ENCODE measurements around the gene COQ3. TPM values are rescaled to one million over a fixed set of nuclear protein-coding genes. Genes with fewer than 3 reads are reported as not detected.

The COQ3 gene
- total RNA-seq, 1 donor from 2014 or later = 12.9 TPM

DNA sequence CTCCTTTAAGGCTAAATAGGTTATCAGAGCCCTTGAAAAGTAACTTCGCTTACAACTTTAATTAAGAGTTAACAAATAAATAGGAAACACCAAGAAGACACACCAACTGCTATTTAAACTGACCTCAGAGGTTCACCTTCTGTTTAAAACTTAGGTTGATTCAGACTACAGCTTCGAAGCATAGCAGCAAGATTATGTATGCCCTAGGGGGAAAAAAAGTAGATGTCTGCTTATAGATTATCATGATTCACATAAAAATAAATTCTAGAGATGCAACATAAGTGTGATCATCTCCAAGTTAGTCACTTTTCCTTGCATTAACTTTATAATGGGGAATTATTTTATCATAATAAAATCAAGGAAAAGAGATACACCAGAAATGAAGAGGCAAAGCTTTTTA lies 22.2 kb upstream of the COQ3 start:
- no peak overlapping the region for H3K27ac Mint-ChIP-seq
- H3K4me1 Mint-ChIP-seq (ENCODE audit: low read depth) = peaks cover 26% of the 10 kb centered on the region
- H3K9me3 Mint-ChIP-seq = no peaks in the 10 kb centered on the region
- H3K4me3 Mint-ChIP-seq (ENCODE audit: low read depth) = no peak overlapping the region
- intact Hi-C loops (cut with micrococcal nuclease) = no loop called here
- no peaks in the 10 kb centered on the region for H3K27me3 Mint-ChIP-seq (ENCODE audit: low read depth)
- no peak for DNase-seq (ENCODE audit: low spot score)
- H3K36me3 Mint-ChIP-seq (ENCODE audit: low read depth) = peaks cover 45% of the 10 kb centered on the region

DNA sequence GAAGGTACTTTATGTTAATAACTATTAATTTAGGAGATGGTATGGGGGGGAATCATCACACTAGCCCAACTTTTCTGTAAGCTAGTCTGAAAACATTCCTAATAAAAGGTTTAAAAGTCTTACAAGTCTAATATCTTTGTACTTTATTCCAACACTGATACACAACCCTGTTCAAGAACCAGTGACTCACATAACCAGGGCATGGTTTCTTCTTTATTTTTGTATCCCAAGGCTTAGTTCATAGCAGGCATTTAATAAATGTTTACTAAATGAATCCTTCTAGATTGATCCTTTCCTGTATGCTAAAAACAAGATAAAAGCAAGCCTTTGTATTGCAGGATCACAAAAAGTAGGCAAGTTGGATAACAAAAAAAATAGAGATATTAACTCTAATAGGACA lies 21.5 kb upstream of the COQ3 start:
- Mint-ChIP-seq H3K4me3 (ENCODE audit: low read depth) (no peak overlapping the region), H3K27ac (no peak overlapping the region), H3K36me3 (ENCODE audit: low read depth) (peaks cover 45% of the 10 kb centered on the region), H3K4me1 (ENCODE audit: low read depth) (peaks cover 22% of the 10 kb centered on the region), H3K9me3 (no peaks in the 10 kb centered on the region), H3K27me3 (ENCODE audit: low read depth) (no peaks in the 10 kb centered on the region)
- intact Hi-C loops (cut with micrococcal nuclease) = no loop called here
- DNase-seq (ENCODE audit: low spot score) = no peak

DNA sequence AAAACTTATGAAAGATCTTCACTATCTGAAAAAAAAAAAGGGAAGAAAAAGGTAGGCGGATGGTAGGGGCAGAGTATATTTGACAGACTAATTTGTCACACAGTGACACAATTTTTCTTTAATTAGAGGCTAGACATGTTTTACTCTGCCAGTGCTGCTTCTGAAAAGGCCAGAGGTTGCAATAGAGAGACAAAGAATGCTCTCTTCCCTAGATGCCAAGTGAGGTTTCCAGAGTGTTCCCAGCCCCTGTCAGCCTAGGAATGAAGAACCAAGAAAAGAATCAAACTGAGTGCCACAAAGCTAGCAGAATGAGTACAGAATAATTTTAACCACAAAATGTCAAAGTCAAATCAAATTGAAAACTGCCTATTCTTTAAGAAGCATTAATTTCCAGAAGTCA lies 18.1 kb upstream of the COQ3 start:
- intact Hi-C loops (cut with micrococcal nuclease) = no loop called here
- DNase-seq (ENCODE audit: low spot score) = no peak
- Mint-ChIP-seq H3K4me1 (ENCODE audit: low read depth) (peaks cover 11% of the 10 kb centered on the region), H3K9me3 (no peaks in the 10 kb centered on the region), H3K4me3 (ENCODE audit: low read depth) (no peak overlapping the region), H3K36me3 (ENCODE audit: low read depth) (peaks cover 56% of the 10 kb centered on the region), H3K27ac (no peak overlapping the region), H3K27me3 (ENCODE audit: low read depth) (no peaks in the 10 kb centered on the region)

- Mint-ChIP-seq H3K27ac (no peak overlapping the region), H3K4me1 (ENCODE audit: low read depth) (peaks cover 7% of the 10 kb centered on the region), H3K4me3 (ENCODE audit: low read depth) (no peak overlapping the region), H3K27me3 (ENCODE audit: low read depth) (no peaks in the 10 kb centered on the region), H3K36me3 (ENCODE audit: low read depth) (peaks cover 67% of the 10 kb centered on the region), H3K9me3 (no peaks in the 10 kb centered on the region)
- DNase-seq (ENCODE audit: low spot score) = no peak
- intact Hi-C loops (cut with micrococcal nuclease) = loop anchor here (2.0 kb wide), 1 partner anchor 15 kb away; the partner anchor contains the start of gene COQ3
Measured at GRCh38 chr6:99409672-99410071, 15.7 kb upstream of the COQ3 start.

- H3K27ac Mint-ChIP-seq = no peak overlapping the region
- intact Hi-C loops (cut with micrococcal nuclease) = loop anchor here (2.0 kb wide), 1 partner anchor 18 kb away; the partner anchor contains the start of gene PNISR
- DNase-seq (ENCODE audit: low spot score) = no peak
- H3K4me3 Mint-ChIP-seq (ENCODE audit: low read depth) = no peak overlapping the region
- no peaks in the 10 kb centered on the region for H3K27me3 Mint-ChIP-seq (ENCODE audit: low read depth)
- peaks cover 4% of the 10 kb centered on the region for H3K4me1 Mint-ChIP-seq (ENCODE audit: low read depth)
- no peaks in the 10 kb centered on the region for H3K9me3 Mint-ChIP-seq
- H3K36me3 Mint-ChIP-seq (ENCODE audit: low read depth) = peaks cover 67% of the 10 kb centered on the region
Measured at GRCh38 chr6:99407076-99407475, 13.1 kb upstream of the COQ3 start.

DNA sequence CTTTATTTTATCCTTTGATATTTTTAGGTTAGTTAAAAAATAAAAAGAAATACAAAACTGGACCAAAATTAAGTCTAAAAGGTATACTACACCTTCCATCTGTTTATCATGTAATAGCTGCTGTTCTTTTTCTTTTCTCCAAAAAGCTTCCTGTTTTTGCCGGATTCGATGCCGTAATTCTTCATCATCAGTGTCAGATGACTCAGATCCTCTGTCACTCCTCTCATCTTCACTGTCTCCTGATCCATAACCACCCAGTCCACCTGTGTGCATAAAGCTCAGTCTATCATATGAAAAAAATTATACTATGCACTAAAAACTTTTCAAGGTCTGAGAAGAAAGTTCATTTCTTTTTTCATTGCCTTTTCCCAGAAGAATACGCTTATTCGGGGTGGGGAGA lies 8.5 kb upstream of the COQ3 start:
- intact Hi-C loops (cut with micrococcal nuclease) = no loop called here

GRCh38 chr6:99397287-99397686 lies 3.3 kb upstream of the COQ3 start:
- no peak for DNase-seq (ENCODE audit: low spot score)
- H3K4me1 Mint-ChIP-seq (ENCODE audit: low read depth) = peaks cover 10% of the 10 kb centered on the region
- H3K9me3 Mint-ChIP-seq = no peaks in the 10 kb centered on the region
- peaks cover 29% of the 10 kb centered on the region for H3K36me3 Mint-ChIP-seq (ENCODE audit: low read depth)
- no peak overlapping the region for H3K4me3 Mint-ChIP-seq (ENCODE audit: low read depth)
- no peak overlapping the region for H3K27ac Mint-ChIP-seq
- intact Hi-C loops (cut with micrococcal nuclease) = no loop called here
- no peaks in the 10 kb centered on the region for H3K27me3 Mint-ChIP-seq (ENCODE audit: low read depth)

More for the DNA sequence above, 8.5 kb upstream of the COQ3 start:
- no peak for DNase-seq (ENCODE audit: low spot score)
- H3K4me1 Mint-ChIP-seq (ENCODE audit: low read depth) = peaks cover 4% of the 10 kb centered on the region
- H3K27ac Mint-ChIP-seq = no peak overlapping the region
- no peak overlapping the region for H3K4me3 Mint-ChIP-seq (ENCODE audit: low read depth)
- H3K36me3 Mint-ChIP-seq (ENCODE audit: low read depth) = peaks cover 63% of the 10 kb centered on the region
- no peaks in the 10 kb centered on the region for H3K9me3 Mint-ChIP-seq
- H3K27me3 Mint-ChIP-seq (ENCODE audit: low read depth) = no peaks in the 10 kb centered on the region

- H3K36me3 Mint-ChIP-seq (ENCODE audit: low read depth) = peaks cover 5% of the 10 kb centered on the region
Measured at GRCh38 chr6:99393366-99393697, 663 bp downstream of the COQ3 start.

DNA sequence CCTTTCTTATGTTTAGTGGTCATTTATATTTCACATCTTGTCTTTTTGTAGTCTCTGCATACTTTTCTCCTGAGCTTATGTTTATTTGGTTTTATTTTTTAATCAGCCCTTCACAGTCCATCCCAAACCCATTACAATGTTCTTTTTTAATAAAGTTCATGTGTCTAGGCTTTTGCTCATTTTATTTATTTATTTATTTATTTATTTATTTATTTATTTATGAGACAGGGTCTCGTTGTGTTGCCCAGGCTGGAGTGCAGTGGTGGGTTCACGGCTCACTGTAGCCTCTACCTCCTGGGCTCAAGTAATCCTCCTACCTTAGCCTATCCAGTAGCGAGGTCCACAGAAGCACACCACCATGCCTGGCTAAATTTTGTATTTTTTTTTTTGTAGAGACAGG lies 3.1 kb downstream of the COQ3 start:
- peaks cover 6% of the 10 kb centered on the region for H3K4me1 Mint-ChIP-seq (ENCODE audit: low read depth)
- DNase-seq (ENCODE audit: low spot score) = no peak
- intact Hi-C loops (cut with micrococcal nuclease) = loop anchor here (5.0 kb wide), 1 partner anchor 44 kb away; the partner anchor contains the start of gene FAXC
- H3K4me3 Mint-ChIP-seq (ENCODE audit: low read depth) = no peak overlapping the region
- H3K27ac Mint-ChIP-seq = no peak overlapping the region
- H3K27me3 Mint-ChIP-seq (ENCODE audit: low read depth) = no peaks in the 10 kb centered on the region
- H3K9me3 Mint-ChIP-seq = no peaks in the 10 kb centered on the region
- H3K36me3 Mint-ChIP-seq (ENCODE audit: low read depth) = no peaks in the 10 kb centered on the region

More at GRCh38 chr6:99393366-99393697, 663 bp downstream of the COQ3 start:
- peak overlapping the region; percentile 91 for H3K4me3 Mint-ChIP-seq (ENCODE audit: low read depth)
- no peak for DNase-seq (ENCODE audit: low spot score)
- H3K27me3 Mint-ChIP-seq (ENCODE audit: low read depth) = no peaks in the 10 kb centered on the region
- intact Hi-C loops (cut with micrococcal nuclease) = loop anchor here (1.0 to 5.0 kb wide), 2 partner anchors 46 to 63 kb away; partner anchors contain the start of gene FAXC
- H3K9me3 Mint-ChIP-seq = no peaks in the 10 kb centered on the region
- peak overlapping the region; percentile 88 for H3K27ac Mint-ChIP-seq
- H3K4me1 Mint-ChIP-seq (ENCODE audit: low read depth) = peaks cover 6% of the 10 kb centered on the region

DNA sequence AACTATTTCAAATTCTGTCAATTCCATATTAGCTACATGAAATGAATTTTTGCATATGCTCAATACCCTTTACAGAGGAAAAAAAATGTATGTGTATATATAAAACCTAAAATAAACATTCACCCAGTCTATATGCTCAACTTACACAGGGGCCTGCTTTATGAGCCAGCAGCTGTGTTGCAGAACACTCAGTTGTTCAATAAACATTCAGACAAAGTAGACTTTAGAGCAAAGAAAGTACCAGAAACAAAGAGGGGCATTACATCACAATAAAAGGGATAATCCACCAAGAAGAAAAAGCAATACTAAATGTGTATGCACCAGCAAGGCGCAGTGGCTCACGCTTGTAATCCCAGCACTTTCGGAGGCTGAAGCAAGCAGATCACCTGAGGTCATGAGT lies 9.5 kb downstream of the COQ3 start:
- Mint-ChIP-seq H3K4me3 (ENCODE audit: low read depth) (no peak overlapping the region), H3K27me3 (ENCODE audit: low read depth) (no peaks in the 10 kb centered on the region), H3K27ac (no peak overlapping the region), H3K9me3 (no peaks in the 10 kb centered on the region), H3K36me3 (ENCODE audit: low read depth) (no peaks in the 10 kb centered on the region), H3K4me1 (ENCODE audit: low read depth) (no peaks in the 10 kb centered on the region)
- intact Hi-C loops (cut with micrococcal nuclease) = no loop called here
- DNase-seq (ENCODE audit: low spot score) = no peak

DNA sequence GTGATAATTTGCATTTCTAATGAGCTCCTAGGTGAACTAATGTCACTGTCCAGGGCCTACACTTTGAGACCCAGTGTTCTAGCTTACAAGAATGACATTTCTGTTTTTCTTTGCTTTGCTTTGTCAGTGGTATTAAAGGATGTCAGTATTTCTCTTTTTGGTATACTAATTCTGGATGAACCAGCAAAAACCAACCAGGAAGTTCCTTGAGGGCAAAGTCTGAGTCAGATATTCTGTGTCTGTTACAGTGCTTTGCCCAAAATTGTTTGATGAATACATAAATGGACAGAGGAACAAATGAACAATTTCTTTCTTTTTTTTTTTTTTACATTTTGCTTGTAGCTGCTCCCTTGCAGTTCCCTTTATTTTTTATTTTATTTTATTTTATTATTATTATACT lies 15.4 kb downstream of the COQ3 start:
- H3K9me3 Mint-ChIP-seq = no peaks in the 10 kb centered on the region
- no peak overlapping the region for H3K4me3 Mint-ChIP-seq (ENCODE audit: low read depth)
- intact Hi-C loops (cut with micrococcal nuclease) = no loop called here
- peaks cover 1% of the 10 kb centered on the region for H3K4me1 Mint-ChIP-seq (ENCODE audit: low read depth)
- no peak overlapping the region for H3K27ac Mint-ChIP-seq
- no peaks in the 10 kb centered on the region for H3K36me3 Mint-ChIP-seq (ENCODE audit: low read depth)
- DNase-seq (ENCODE audit: low spot score) = no peak
- H3K27me3 Mint-ChIP-seq (ENCODE audit: low read depth) = no peaks in the 10 kb centered on the region

GRCh38 chr6:99369533-99369932 lies 24.5 kb downstream of the COQ3 start:
- Mint-ChIP-seq H3K4me3 (ENCODE audit: low read depth) (no peak overlapping the region), H3K9me3 (no peaks in the 10 kb centered on the region), H3K27ac (no peak overlapping the region), H3K4me1 (ENCODE audit: low read depth) (no peaks in the 10 kb centered on the region), H3K36me3 (ENCODE audit: low read depth) (no peaks in the 10 kb centered on the region), H3K27me3 (ENCODE audit: low read depth) (no peaks in the 10 kb centered on the region)
- no peak for DNase-seq (ENCODE audit: low spot score)
- intact Hi-C loops (cut with micrococcal nuclease) = no loop called here

DNA sequence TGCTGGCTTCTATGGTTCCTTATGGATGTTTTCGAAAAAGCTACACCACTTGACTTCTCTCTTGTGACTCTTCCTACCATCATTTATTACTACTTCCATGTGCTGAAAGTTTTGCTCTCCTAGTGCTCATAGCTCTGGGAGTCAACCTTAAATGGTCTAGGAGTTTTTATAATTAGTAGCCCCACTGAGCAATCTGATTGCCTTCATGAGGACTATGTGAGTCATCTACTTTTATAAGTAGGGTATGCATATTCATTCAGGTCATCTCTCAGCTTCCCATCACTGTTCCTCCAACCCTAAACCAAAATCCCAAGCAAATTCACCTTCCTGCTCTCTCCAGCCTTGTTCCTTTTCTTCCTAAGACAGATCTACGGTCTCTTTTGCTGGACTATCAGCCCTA lies 27.1 kb downstream of the COQ3 start:
- no peak overlapping the region for H3K27ac Mint-ChIP-seq
- H3K9me3 Mint-ChIP-seq = no peaks in the 10 kb centered on the region
- DNase-seq (ENCODE audit: low spot score) = no peak
- no peak overlapping the region for H3K4me3 Mint-ChIP-seq (ENCODE audit: low read depth)
- H3K4me1 Mint-ChIP-seq (ENCODE audit: low read depth) = peaks cover 16% of the 10 kb centered on the region
- no peaks in the 10 kb centered on the region for H3K27me3 Mint-ChIP-seq (ENCODE audit: low read depth)
- intact Hi-C loops (cut with micrococcal nuclease) = no loop called here
- H3K36me3 Mint-ChIP-seq (ENCODE audit: low read depth) = no peaks in the 10 kb centered on the region

DNA sequence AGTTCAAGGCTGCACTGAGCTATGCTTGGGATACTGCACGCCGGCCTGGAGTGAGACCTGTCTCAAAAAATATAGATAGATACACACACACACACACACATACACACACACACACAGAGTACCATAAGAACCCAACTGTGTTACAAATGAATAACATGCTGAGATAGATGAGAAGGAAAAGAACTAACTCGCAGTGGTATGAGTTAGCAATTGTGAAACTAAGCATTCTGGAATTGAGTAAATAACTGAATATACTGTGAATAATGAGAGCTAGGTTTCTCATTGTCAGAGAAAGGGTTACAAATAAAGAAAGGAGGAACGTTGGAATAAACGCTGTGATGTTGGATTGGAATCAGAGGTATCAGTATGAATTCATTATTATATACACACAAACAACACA lies 30.0 kb downstream of the COQ3 start:
- H3K27ac Mint-ChIP-seq = peak overlapping the region; percentile 34
- H3K36me3 Mint-ChIP-seq (ENCODE audit: low read depth) = no peaks in the 10 kb centered on the region
- no peak for DNase-seq (ENCODE audit: low spot score)
- H3K4me3 Mint-ChIP-seq (ENCODE audit: low read depth) = no peak overlapping the region
- no peaks in the 10 kb centered on the region for H3K9me3 Mint-ChIP-seq
- intact Hi-C loops (cut with micrococcal nuclease) = loop anchor here (2.0 kb wide), 3 partner anchors 19 to 173 kb away; partner anchors contain the start of gene PNISR
- H3K27me3 Mint-ChIP-seq (ENCODE audit: low read depth) = no peaks in the 10 kb centered on the region
- peaks cover 16% of the 10 kb centered on the region for H3K4me1 Mint-ChIP-seq (ENCODE audit: low read depth)

All from activated T-helper 2 cell treated with anti-CD3 and anti-CD28 coated beads, Interferon-gamma antibody, Interleukin-2, Interleukin-4, amounts not matched to agents 10 μg/mL and 5 μg/mL and 100 μg/mL, durations not matched to agents 14 hours and 24 hours and 36 hours (primary cell).